Stimulated activated naive CD4-positive, alpha-beta T cell (primary cell): ENCODE measurements around the gene CA5A.

Source experiments
- DNase-seq, 6 experiments: peaks; one replicate each; lab custom pipeline; 2025; lab: John Stamatoyannopoulos, UW

CA5A gene

GRCh38 chr16:87848676-87849345 lies 87.5 kb downstream of the CA5A start:
- no peak for DNase-seq

- DNase-seq, result no peak
Observed at GRCh38 chr16:87847785-87848675, 88.3 kb downstream of the CA5A start.

GRCh38 chr16:87847467-87847784 lies 88.9 kb downstream of the CA5A start:
- no peak for DNase-seq

GRCh38 chr16:87846705-87847466 lies 89.4 kb downstream of the CA5A start:
- no peak for DNase-seq

- DNase-seq, result no peak
Observed at GRCh38 chr16:87845807-87846619, 90.3 kb downstream of the CA5A start.

- DNase-seq, result no peak
Observed at GRCh38 chr16:87845213-87845612, 91.1 kb downstream of the CA5A start.

GRCh38 chr16:87844809-87845208 lies 91.5 kb downstream of the CA5A start:
- DNase-seq, result no peak

- no peak for DNase-seq
Observed at GRCh38 chr16:87844120-87844733, 92.1 kb downstream of the CA5A start.

GRCh38 chr16:87843678-87844105 lies 92.6 kb downstream of the CA5A start:
- no peak for DNase-seq

GRCh38 chr16:87842209-87842869 lies 94.0 kb downstream of the CA5A start:
- peak in 2 of 6 experiments; percentile 14 to 72 for DNase-seq

- DNase-seq, result no peak
Observed at GRCh38 chr16:87841340-87842208, 94.8 kb downstream of the CA5A start.

- no peak for DNase-seq
Observed at GRCh38 chr16:87840271-87840978, 95.9 kb downstream of the CA5A start.

GRCh38 chr16:87839542-87840270 lies 96.6 kb downstream of the CA5A start:
- no peak for DNase-seq

GRCh38 chr16:87838643-87839541 lies 97.4 kb downstream of the CA5A start:
- no peak for DNase-seq
